SW 1271 (cell line): Measurements from ENCODE around the gene MUC13.

Experiments used
- DNase-seq, 2 experiments: peaks; one replicate each; lab custom pipeline; 2025; lab: John Stamatoyannopoulos, UW

MUC13 gene

GRCh38 chr3:124896824-124897526 lies 37.6 kb downstream of the MUC13 start:
- DNase-seq = no peak

GRCh38 chr3:124895756-124896155 lies 38.8 kb downstream of the MUC13 start:
- no peak for DNase-seq

GRCh38 chr3:124893526-124893925 lies 41.0 kb downstream of the MUC13 start:
- DNase-seq = no peak

- DNase-seq = no peak
Observed at GRCh38 chr3:124890573-124891190, 43.9 kb downstream of the MUC13 start.

- no peak for DNase-seq
Observed at GRCh38 chr3:124888482-124889441, 45.8 kb downstream of the MUC13 start.

- DNase-seq = no peak
Observed at GRCh38 chr3:124887932-124888298, 46.6 kb downstream of the MUC13 start.

GRCh38 chr3:124887177-124887931 lies 47.2 kb downstream of the MUC13 start, which contains the start of gene ITGB5:
Gene ITGB5 (minus strand): TSS chr3:124887365. CDS start chr3:124887000, 365 bp downstream.
- DNase-seq = peak; percentile 25 to 69

GRCh38 chr3:124886168-124887056 lies 48.1 kb downstream of the MUC13 start:
- DNase-seq = peak; percentile 27 to 47

GRCh38 chr3:124885466-124886167 lies 48.9 kb downstream of the MUC13 start:
- DNase-seq = peak in 1 of 2 experiments; percentile 47

- DNase-seq = no peak
Observed at GRCh38 chr3:124884474-124885101, 50.0 kb downstream of the MUC13 start.

GRCh38 chr3:124883766-124884473 lies 50.6 kb downstream of the MUC13 start:
- DNase-seq = no peak

- no peak for DNase-seq
Observed at GRCh38 chr3:124882816-124883747, 51.5 kb downstream of the MUC13 start.

GRCh38 chr3:124881976-124882697 lies 52.4 kb downstream of the MUC13 start:
- DNase-seq = no peak

- DNase-seq = no peak
Observed at GRCh38 chr3:124879337-124879680, 55.2 kb downstream of the MUC13 start.

- DNase-seq = peak; percentile 93 to 100
Observed at GRCh38 chr3:124878561-124879336, 55.8 kb downstream of the MUC13 start.

- no peak for DNase-seq
Observed at GRCh38 chr3:124877674-124878073, 56.9 kb downstream of the MUC13 start.
